ENCODE measurements around the gene NDUFAF8. TPM values are rescaled to one million over a fixed set of nuclear protein-coding genes. Genes with fewer than 3 reads are reported as not detected.

The NDUFAF8 gene
- total RNA-seq, 1 donor from 2014 or later = 71.9 TPM

DNA sequence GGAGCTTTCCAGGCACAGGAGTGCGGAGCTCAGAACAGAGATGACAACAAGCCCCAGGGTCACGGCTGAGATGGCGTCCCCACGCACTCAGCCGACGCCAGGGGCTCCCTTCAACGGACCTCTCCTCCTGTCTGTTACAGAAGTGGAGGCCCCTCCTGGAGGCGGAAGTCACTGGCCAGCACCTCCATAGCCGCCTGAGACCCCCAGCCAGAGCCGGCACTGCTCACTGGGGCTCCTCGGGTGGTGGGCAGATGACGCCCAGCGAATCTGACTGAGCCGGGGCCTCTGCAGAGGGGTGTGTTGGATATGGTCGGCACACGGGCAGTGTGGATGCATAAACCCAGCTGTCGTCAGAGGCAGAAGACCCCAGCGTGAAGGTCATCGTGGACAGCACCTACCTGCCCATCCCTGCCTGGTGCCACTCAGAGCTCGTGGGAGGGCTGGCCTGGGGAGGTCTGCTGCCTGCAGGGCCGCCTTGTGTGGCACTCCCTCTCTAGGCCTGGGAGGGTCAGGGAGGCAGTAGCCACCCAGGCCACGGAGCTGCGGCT is 20.0 kb downstream of the NDUFAF8 start:
- H3K36me3 Mint-ChIP-seq (ENCODE audit: low read depth) = peaks cover 8% of the 10 kb centered on the region
- H3K27me3 Mint-ChIP-seq (ENCODE audit: insufficient read depth) = no peaks in the 10 kb centered on the region
- no peak overlapping the region for H3K27ac Mint-ChIP-seq
- H3K4me1 Mint-ChIP-seq (ENCODE audit: low read depth) = no peaks in the 10 kb centered on the region
- no peak overlapping the region for H3K4me3 Mint-ChIP-seq
- no peak for DNase-seq (ENCODE audit: low spot score)
- H3K9me3 Mint-ChIP-seq = no peaks in the 10 kb centered on the region
- intact Hi-C loops (cut with micrococcal nuclease) = no loop called here

DNA sequence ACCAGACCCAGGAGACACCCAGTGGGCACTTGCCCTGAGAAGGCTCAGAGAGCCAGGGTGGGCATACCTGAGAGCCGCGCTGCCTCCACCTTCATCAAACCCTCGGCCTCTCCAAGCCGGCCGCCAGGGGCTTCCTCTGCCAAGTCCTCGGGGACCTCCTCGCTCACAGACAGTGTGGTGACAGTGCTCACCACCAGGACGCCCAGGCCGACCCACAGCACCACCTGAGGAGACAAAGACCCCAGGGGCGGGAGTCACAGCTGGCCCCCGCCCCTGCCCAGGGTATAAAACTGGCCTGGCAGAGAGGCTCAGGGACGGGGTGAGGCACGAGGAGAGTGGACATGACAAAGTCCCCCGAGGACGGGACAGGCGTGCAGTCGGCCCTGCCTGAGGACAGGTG is 21.1 kb downstream of the NDUFAF8 start:
- Mint-ChIP-seq H3K27ac (no peak overlapping the region), H3K4me3 (no peak overlapping the region), H3K27me3 (ENCODE audit: insufficient read depth) (no peaks in the 10 kb centered on the region), H3K4me1 (ENCODE audit: low read depth) (no peaks in the 10 kb centered on the region), H3K36me3 (ENCODE audit: low read depth) (peaks cover 8% of the 10 kb centered on the region), H3K9me3 (no peaks in the 10 kb centered on the region)
- intact Hi-C loops (cut with micrococcal nuclease) = no loop called here
- no peak for DNase-seq (ENCODE audit: low spot score)

DNA sequence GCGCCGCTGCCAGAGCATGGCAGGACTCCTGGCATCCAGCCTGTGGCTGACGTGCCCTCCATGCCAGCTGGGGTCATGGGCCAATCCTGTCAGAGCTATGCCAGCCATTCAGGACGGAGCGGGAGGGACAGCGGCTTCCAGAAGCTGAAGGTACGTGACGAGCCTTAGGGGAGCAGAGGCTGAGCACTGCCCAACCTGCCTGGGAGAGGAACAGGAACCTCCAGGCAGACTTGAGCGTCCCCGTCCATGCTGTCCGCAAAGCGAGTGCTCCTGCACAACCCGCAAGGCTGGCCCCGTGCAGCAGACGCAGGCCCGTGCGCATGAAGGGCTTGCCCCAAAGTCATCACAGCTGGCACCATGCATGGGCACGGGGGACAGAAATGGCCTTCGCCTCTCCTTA is 21.5 kb downstream of the NDUFAF8 start:
- Mint-ChIP-seq H3K27me3 (ENCODE audit: insufficient read depth) (no peaks in the 10 kb centered on the region), H3K4me3 (no peak overlapping the region), H3K36me3 (ENCODE audit: low read depth) (peaks cover 10% of the 10 kb centered on the region), H3K4me1 (ENCODE audit: low read depth) (no peaks in the 10 kb centered on the region), H3K9me3 (no peaks in the 10 kb centered on the region), H3K27ac (no peak overlapping the region)
- intact Hi-C loops (cut with micrococcal nuclease) = no loop called here
- DNase-seq (ENCODE audit: low spot score) = no peak

DNA sequence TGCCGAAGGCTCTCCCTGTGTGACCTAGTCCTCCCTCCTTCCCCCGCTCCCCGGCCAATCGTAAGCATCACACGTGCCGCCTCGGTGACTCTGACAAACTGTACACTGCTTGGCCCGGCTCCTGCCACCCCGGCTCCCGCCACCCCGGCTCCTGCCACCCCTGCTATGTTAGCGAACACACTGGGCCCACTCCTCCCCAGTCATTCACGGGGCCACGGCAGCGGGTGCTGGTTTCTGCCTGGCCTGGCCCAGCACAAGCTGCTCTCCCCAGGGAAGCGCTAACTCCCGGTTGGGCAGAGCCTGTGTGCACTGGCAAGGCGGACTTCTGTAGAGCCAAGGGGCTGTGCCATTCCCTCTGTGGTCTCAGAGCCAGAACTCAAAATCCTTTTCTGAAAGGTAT is 22.0 kb downstream of the NDUFAF8 start:
- Mint-ChIP-seq H3K4me1 (ENCODE audit: low read depth) (no peaks in the 10 kb centered on the region), H3K36me3 (ENCODE audit: low read depth) (peaks cover 13% of the 10 kb centered on the region), H3K27ac (no peak overlapping the region), H3K9me3 (no peaks in the 10 kb centered on the region), H3K27me3 (ENCODE audit: insufficient read depth) (no peaks in the 10 kb centered on the region), H3K4me3 (no peak overlapping the region)
- DNase-seq (ENCODE audit: low spot score) = no peak
- intact Hi-C loops (cut with micrococcal nuclease) = no loop called here

DNA sequence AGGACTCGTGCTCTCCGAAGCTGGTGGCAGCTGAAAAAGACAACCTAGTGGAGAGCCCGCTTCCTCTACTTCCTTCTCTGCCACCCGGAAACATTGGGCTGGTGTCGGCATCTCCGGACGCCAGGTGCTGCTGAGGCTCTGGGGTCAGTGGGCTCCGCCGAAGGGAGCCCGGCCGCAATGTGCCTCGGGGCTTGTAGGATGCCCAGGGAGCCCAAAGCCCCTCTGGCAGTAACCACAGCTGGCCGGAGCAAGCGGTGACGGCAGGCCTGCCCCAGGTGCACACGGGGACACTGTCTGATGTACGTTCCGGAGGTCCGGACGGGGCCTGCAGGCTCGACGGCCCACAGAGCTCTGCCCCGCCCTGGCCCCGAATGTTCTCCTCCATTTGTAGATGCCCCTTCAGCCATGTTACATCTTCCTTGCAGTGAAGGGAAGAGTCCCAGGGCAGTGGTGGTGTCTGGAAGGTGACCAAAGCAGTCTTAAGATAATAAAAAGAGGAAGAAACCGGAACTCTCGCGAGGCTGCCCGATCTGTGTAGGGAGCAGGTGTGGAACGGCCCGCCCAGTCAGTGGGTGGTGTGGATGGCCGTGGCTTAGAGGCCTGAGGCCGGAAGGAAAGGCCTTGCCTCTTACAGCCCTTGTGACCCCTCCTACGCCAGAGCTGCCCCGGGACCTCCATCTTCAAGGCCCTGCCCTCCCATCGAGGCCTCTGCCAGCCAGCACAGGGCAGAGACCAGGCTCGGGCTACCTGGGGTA is 22.6 kb downstream of the NDUFAF8 start:
- no peaks in the 10 kb centered on the region for H3K27me3 Mint-ChIP-seq (ENCODE audit: insufficient read depth)
- no peaks in the 10 kb centered on the region for H3K9me3 Mint-ChIP-seq
- DNase-seq (ENCODE audit: low spot score) = no peak
- intact Hi-C loops (cut with micrococcal nuclease) = no loop called here
- H3K27ac Mint-ChIP-seq = no peak overlapping the region
- no peaks in the 10 kb centered on the region for H3K4me1 Mint-ChIP-seq (ENCODE audit: low read depth)
- no peak overlapping the region for H3K4me3 Mint-ChIP-seq
- peaks cover 13% of the 10 kb centered on the region for H3K36me3 Mint-ChIP-seq (ENCODE audit: low read depth)

DNA sequence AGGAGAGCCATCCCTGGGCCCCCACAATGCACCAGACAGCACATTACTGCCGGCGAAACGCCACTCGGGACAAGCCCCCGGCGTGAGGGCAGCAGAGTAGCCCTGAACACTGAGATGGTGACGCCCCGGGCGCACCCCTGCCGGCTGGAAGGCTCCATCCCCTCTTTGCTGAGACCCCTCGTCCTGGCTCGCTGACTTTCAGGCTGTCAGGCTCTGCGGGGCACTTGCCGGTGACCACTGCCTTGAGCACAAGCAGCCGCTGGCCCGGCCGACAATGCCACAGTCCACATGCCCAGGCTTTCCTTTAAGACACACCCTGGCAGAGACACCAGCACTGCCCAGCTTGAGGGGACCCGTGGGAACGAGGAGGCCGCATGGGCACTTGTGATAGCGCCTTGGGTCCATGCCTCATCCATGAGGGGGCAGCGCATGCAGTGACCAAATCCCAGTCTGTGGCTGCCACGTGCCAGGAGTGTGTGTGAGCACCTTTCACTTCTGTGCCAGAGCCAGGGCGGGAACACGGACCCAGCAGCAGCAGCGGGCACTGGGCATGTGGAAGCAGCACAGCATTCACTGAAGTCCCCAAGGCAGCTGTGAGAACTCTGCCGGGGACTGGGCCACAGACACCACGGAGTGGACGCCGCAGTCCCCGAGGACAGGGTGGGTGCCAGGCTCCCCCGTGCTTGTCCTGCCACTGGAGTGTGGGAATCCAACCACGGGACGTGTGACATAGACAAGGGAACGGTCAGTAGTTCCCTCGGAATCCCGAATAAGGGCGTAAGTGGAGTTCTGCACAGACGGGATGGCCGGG is 24.5 kb downstream of the NDUFAF8 start:
- H3K36me3 Mint-ChIP-seq (ENCODE audit: low read depth) = peaks cover 18% of the 10 kb centered on the region
- DNase-seq (ENCODE audit: low spot score) = no peak
- H3K4me1 Mint-ChIP-seq (ENCODE audit: low read depth) = no peaks in the 10 kb centered on the region
- no peaks in the 10 kb centered on the region for H3K9me3 Mint-ChIP-seq
- intact Hi-C loops (cut with micrococcal nuclease) = no loop called here
- no peak overlapping the region for H3K4me3 Mint-ChIP-seq
- no peaks in the 10 kb centered on the region for H3K27me3 Mint-ChIP-seq (ENCODE audit: insufficient read depth)
- H3K27ac Mint-ChIP-seq = no peak overlapping the region

DNA sequence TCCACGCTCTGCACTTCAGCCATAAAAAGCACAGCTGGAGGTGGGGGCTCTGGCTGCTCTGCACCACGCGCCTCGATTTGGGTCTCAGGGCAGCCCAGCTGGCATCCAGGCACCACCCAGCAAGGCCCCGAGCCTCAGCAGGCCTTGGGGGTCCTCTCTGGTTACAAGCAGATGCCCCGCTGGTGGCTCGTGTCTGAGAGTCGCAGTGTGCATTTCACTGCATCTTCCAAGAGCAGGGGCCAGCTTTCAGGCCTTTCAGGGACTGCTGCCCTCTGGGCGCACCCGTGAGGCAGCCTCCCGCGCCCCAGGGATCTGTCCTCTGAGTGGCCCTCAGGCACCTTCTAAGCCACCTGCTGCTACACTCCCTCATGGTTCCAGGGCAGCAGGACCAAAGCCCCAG is 25.5 kb downstream of the NDUFAF8 start:
- H3K27ac Mint-ChIP-seq = no peak overlapping the region
- no peaks in the 10 kb centered on the region for H3K9me3 Mint-ChIP-seq
- no peaks in the 10 kb centered on the region for H3K27me3 Mint-ChIP-seq (ENCODE audit: insufficient read depth)
- DNase-seq (ENCODE audit: low spot score) = no peak
- no peaks in the 10 kb centered on the region for H3K4me1 Mint-ChIP-seq (ENCODE audit: low read depth)
- no peak overlapping the region for H3K4me3 Mint-ChIP-seq
- intact Hi-C loops (cut with micrococcal nuclease) = no loop called here
- H3K36me3 Mint-ChIP-seq (ENCODE audit: low read depth) = peaks cover 15% of the 10 kb centered on the region

DNA sequence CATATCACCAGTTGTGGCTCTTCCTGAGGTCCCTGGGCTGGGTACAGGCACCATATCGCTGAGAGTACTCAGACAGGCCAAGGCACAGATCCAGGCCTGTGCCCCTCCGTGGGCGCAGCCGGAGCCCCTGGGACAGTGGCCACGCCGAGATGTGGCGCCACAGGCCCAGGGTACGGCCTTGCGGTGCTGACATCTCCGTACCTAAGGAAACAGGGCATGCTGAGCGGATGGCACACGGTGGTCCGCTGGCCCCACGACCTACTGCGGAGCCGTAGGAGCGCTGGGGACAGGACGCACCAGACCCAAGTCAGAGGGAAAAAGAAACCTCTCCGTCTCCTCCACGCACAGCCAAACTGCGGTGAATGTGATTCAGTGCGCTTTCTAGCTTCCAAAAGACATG is 26.5 kb downstream of the NDUFAF8 start:
- H3K36me3 Mint-ChIP-seq (ENCODE audit: low read depth) = peaks cover 16% of the 10 kb centered on the region
- H3K4me3 Mint-ChIP-seq = no peak overlapping the region
- H3K4me1 Mint-ChIP-seq (ENCODE audit: low read depth) = no peaks in the 10 kb centered on the region
- H3K9me3 Mint-ChIP-seq = no peaks in the 10 kb centered on the region
- DNase-seq (ENCODE audit: low spot score) = no peak
- H3K27me3 Mint-ChIP-seq (ENCODE audit: insufficient read depth) = no peaks in the 10 kb centered on the region
- no peak overlapping the region for H3K27ac Mint-ChIP-seq
- intact Hi-C loops (cut with micrococcal nuclease) = no loop called here

DNA sequence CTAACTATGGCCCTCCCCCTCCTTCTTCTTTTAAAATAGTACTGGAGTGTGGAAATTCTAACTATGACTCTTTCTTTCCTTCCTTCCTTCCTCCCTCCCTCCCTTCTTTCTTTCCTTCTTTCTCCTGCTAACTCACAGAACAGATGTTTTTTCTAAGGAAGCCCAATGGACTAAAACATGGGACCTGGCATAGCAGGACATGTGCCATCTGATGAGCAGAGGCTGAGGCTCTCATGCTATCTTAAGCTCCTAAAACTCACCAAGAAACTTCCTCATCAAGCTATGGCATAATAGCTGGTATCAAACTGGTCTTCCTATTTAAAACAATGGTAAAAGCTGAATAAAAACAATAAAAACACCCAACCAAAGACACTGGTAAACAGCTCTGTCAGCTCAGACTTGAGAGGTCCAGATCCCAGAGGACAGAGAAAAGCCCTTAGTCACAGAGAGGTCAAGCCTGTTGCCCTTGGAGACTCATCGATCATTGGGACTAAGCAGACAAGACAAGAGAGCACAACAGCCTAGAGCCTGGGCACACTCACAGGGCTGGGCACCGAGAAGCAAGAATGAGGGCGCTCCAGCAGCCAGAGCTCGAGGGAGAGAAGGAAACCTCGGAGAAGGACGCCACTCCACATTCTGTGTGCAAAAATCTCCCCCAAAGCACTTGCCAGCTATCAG is 28.4 kb downstream of the NDUFAF8 start:
- intact Hi-C loops (cut with micrococcal nuclease) = no loop called here
- no peaks in the 10 kb centered on the region for H3K9me3 Mint-ChIP-seq
- H3K36me3 Mint-ChIP-seq (ENCODE audit: low read depth) = peaks cover 20% of the 10 kb centered on the region
- DNase-seq (ENCODE audit: low spot score) = no peak
- no peak overlapping the region for H3K27ac Mint-ChIP-seq
- no peak overlapping the region for H3K4me3 Mint-ChIP-seq
- no peaks in the 10 kb centered on the region for H3K4me1 Mint-ChIP-seq (ENCODE audit: low read depth)
- no peaks in the 10 kb centered on the region for H3K27me3 Mint-ChIP-seq (ENCODE audit: insufficient read depth)

DNA sequence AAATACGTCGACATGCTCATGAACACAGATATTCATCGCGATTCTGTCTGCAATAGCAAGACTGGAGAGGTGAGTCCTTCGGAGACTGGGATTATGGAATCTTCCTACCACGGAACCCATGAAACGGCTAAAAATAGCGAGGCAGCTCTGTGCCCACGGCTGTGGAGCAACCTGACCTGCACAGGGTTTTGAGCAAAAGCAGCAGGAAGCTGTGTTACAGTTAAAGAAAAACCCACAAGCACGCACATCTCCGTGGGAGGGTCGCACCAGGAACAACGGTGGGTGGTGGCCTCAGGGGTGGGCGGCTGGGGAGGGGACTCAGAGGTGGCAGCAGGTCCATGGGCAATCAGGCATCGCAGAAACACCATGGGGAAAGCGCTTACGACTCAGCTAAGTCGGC is 31.2 kb downstream of the NDUFAF8 start:
- no peaks in the 10 kb centered on the region for H3K9me3 Mint-ChIP-seq
- H3K36me3 Mint-ChIP-seq (ENCODE audit: low read depth) = peaks cover 30% of the 10 kb centered on the region
- no peak overlapping the region for H3K27ac Mint-ChIP-seq
- intact Hi-C loops (cut with micrococcal nuclease) = no loop called here
- no peaks in the 10 kb centered on the region for H3K4me1 Mint-ChIP-seq (ENCODE audit: low read depth)
- DNase-seq (ENCODE audit: low spot score) = no peak
- H3K4me3 Mint-ChIP-seq = no peak overlapping the region
- H3K27me3 Mint-ChIP-seq (ENCODE audit: insufficient read depth) = no peaks in the 10 kb centered on the region

DNA sequence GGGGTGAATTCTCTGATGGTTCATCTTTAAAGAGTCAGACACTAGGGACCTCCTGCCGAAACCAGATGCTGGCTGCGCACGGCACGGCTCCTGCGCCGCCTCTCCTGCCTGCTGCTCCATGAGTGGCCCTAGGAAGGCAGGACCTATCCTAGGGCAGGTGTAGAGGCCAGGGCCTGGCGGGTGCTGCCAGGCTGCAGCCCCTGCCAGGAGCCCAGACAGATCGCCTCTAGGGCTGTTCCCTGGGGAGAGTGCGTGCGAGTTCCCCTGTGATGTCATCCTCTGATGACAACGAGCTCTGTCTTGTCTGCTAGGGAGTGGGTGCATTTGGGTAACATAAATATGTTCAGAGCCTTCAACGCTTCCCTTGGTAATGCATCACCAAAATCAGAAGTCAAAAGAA is 32.1 kb downstream of the NDUFAF8 start:
- H3K4me1 Mint-ChIP-seq (ENCODE audit: low read depth) = no peaks in the 10 kb centered on the region
- H3K36me3 Mint-ChIP-seq (ENCODE audit: low read depth) = peaks cover 30% of the 10 kb centered on the region
- no peaks in the 10 kb centered on the region for H3K9me3 Mint-ChIP-seq
- no peaks in the 10 kb centered on the region for H3K27me3 Mint-ChIP-seq (ENCODE audit: insufficient read depth)
- intact Hi-C loops (cut with micrococcal nuclease) = no loop called here
- no peak overlapping the region for H3K27ac Mint-ChIP-seq
- DNase-seq (ENCODE audit: low spot score) = no peak
- H3K4me3 Mint-ChIP-seq = no peak overlapping the region

DNA sequence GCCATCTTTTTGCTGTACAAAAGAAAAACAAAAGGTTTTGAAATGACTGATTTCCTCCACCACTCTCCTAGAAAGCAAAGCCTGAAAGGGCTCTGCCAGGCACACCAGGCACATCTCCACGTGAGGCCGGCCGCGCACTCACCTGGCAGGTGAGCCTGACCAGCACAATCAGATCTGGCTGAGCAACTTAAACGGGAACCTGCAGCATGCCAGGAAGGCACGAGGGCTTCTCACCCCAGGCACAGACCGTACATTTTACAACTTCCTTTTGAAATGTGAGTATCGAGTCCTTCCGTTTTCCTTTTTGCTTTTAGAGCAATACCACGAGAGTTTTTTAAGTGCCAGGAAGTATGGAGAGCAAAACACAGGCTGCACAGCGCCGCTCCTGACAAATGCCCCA is 33.5 kb downstream of the NDUFAF8 start:
- no peaks in the 10 kb centered on the region for H3K4me1 Mint-ChIP-seq (ENCODE audit: low read depth)
- H3K27ac Mint-ChIP-seq = peak overlapping the region; percentile 40
- H3K36me3 Mint-ChIP-seq (ENCODE audit: low read depth) = peaks cover 33% of the 10 kb centered on the region
- intact Hi-C loops (cut with micrococcal nuclease) = no loop called here
- no peak overlapping the region for H3K4me3 Mint-ChIP-seq
- H3K9me3 Mint-ChIP-seq = no peaks in the 10 kb centered on the region
- no peaks in the 10 kb centered on the region for H3K27me3 Mint-ChIP-seq (ENCODE audit: insufficient read depth)
- no peak for DNase-seq (ENCODE audit: low spot score)
